ENCODE results near the gene ARHGAP15. TPM values are rescaled to one million over a fixed set of nuclear protein-coding genes. Genes with fewer than 3 reads are reported as not detected.

ARHGAP15 gene
- total RNA-seq, 1 experiment from 2014 or later: not detected

GRCh38 chr2:143679617-143680016 is 550.4 kb downstream of the ARHGAP15 start:
- intact Hi-C loops (cut with micrococcal nuclease; ENCODE audit: unreplicated experiment): no loop called here
- Histone ChIP-seq H3K4me1 (replicated peaks; ENCODE audit: insufficient read depth) (no peaks in the 10 kb centered on the region), H3K27me3 (ENCODE audit: insufficient read depth, low read depth) (no peaks in the 10 kb centered on the region), H3F3A (ENCODE audit: insufficient read depth, low read depth) (no peaks in the 10 kb centered on the region), H4K20me1 (ENCODE audit: insufficient read depth) (no peaks in the 10 kb centered on the region), H3K9me3 (ENCODE audit: insufficient read depth, low read depth) (no peaks in the 10 kb centered on the region), H3K4me2 (no peak overlapping the region), H2AFZ (no peak overlapping the region), H3K4me3 (no peak overlapping the region), H3K79me2 (ENCODE audit: low read depth) (no peaks in the 10 kb centered on the region), H3K27ac (no peak overlapping the region), H3K36me3 (ENCODE audit: low read depth) (no peaks in the 10 kb centered on the region), H3K9me2 (ENCODE audit: insufficient read depth) (0 out of 2 replicates have a peak, but pooled peaks cover 4% of the 10 kb centered on the region)
- DNase-seq: no peak
- CTCF ChIA-PET: no interaction called here
- TF ChIP-seq CTCF (conservative IDR thresholded peaks at IDR 0.05) (no peak), EZH2 (IDR thresholded peaks at IDR 0.05; ENCODE audit: low read depth) (no peak)
- POLR2A ChIA-PET (ENCODE audit: unreplicated experiment): no interaction called here
- no TSS peak for BruUV-seq (replicated peaks)

- BruUV-seq (replicated peaks): no TSS peak
- intact Hi-C loops (cut with micrococcal nuclease; ENCODE audit: unreplicated experiment): no loop called here
- Histone ChIP-seq H4K20me1 (ENCODE audit: insufficient read depth) (no peaks in the 10 kb centered on the region), H3K36me3 (ENCODE audit: low read depth) (no peaks in the 10 kb centered on the region), H3K79me2 (ENCODE audit: low read depth) (no peaks in the 10 kb centered on the region), H3K4me2 (no peak overlapping the region), H3K9me2 (ENCODE audit: insufficient read depth) (0 out of 2 replicates have a peak, but pooled peaks cover 4% of the 10 kb centered on the region), H3F3A (ENCODE audit: insufficient read depth, low read depth) (no peaks in the 10 kb centered on the region), H3K4me3 (no peak overlapping the region), H3K9me3 (ENCODE audit: insufficient read depth, low read depth) (no peaks in the 10 kb centered on the region), H2AFZ (no peak overlapping the region), H3K27ac (no peak overlapping the region), H3K4me1 (replicated peaks; ENCODE audit: insufficient read depth) (no peaks in the 10 kb centered on the region), H3K27me3 (ENCODE audit: insufficient read depth, low read depth) (no peaks in the 10 kb centered on the region)
- ChIA-PET POLR2A (ENCODE audit: unreplicated experiment) (no interaction called here), CTCF (no interaction called here)
- TF ChIP-seq CTCF (conservative IDR thresholded peaks at IDR 0.05) (no peak), EZH2 (IDR thresholded peaks at IDR 0.05; ENCODE audit: low read depth) (no peak)
- no peak for DNase-seq
Observed at GRCh38 chr2:143680885-143681405, 551.7 kb downstream of the ARHGAP15 start.

- 0 out of 2 replicates have a peak, but pooled peaks cover 4% of the 10 kb centered on the region for H3K9me2 ChIP-seq (ENCODE audit: insufficient read depth)
- CTCF ChIA-PET: no interaction called here
- H3K27me3 ChIP-seq (ENCODE audit: insufficient read depth, low read depth): no peaks in the 10 kb centered on the region
- no peaks in the 10 kb centered on the region for H3F3A ChIP-seq (ENCODE audit: insufficient read depth, low read depth)
- no peaks in the 10 kb centered on the region for H3K36me3 ChIP-seq (ENCODE audit: low read depth)
- H3K79me2 ChIP-seq (ENCODE audit: low read depth): no peaks in the 10 kb centered on the region
- H3K9me3 ChIP-seq (ENCODE audit: insufficient read depth, low read depth): no peaks in the 10 kb centered on the region
- H3K4me2 ChIP-seq: no peak overlapping the region
- H3K4me3 ChIP-seq: no peak overlapping the region
- TF ChIP-seq CTCF (conservative IDR thresholded peaks at IDR 0.05): no peak
- TF ChIP-seq EZH2 (IDR thresholded peaks at IDR 0.05; ENCODE audit: low read depth): no peak
- no peak overlapping the region for H3K27ac ChIP-seq
- BruUV-seq (replicated peaks): no TSS peak
- H2AFZ ChIP-seq: no peak overlapping the region
- no peak for DNase-seq
- no peaks in the 10 kb centered on the region for H4K20me1 ChIP-seq (ENCODE audit: insufficient read depth)
- no peaks in the 10 kb centered on the region for H3K4me1 ChIP-seq (replicated peaks; ENCODE audit: insufficient read depth)
- intact Hi-C loops (cut with micrococcal nuclease; ENCODE audit: unreplicated experiment): no loop called here
- POLR2A ChIA-PET (ENCODE audit: unreplicated experiment): no interaction called here
Observed at GRCh38 chr2:143682436-143683055, 553.3 kb downstream of the ARHGAP15 start.
